ENCODE data around the gene LAMC3. TPM values are rescaled to one million over a fixed set of nuclear protein-coding genes. Genes with fewer than 3 reads are reported as not detected.

LAMC3 gene
- total RNA-seq, 1 experiment from 2014 or later = 4.6 TPM

- H3K9ac ChIP-seq (ENCODE audit: low read length) = no peak overlapping the region
- no peaks in the 10 kb centered on the region for H3K79me2 ChIP-seq (ENCODE audit: low read length)
- H2AFZ ChIP-seq (ENCODE audit: low read length) = no peak overlapping the region
- no peaks in the 10 kb centered on the region for H3K9me2 ChIP-seq (replicated peaks; ENCODE audit: low read length)
- no peak overlapping the region for H3K4me3 ChIP-seq (ENCODE audit: low read length)
- no peaks in the 10 kb centered on the region for H3K27me3 ChIP-seq (ENCODE audit: low read length)
- intact Hi-C loops (cut with micrococcal nuclease) = no loop called here
- ChIA-PET POLR2A (ENCODE audit: unreplicated experiment) (no interaction called here), CTCF (no interaction called here)
- no TSS peak for BruUV-seq (replicated peaks)
- H3K4me2 ChIP-seq (ENCODE audit: low read length) = no peak overlapping the region
- H3K4me1 ChIP-seq (ENCODE audit: insufficient read depth, low read length) = no peaks in the 10 kb centered on the region
- TF ChIP-seq CTCF (conservative IDR thresholded peaks at IDR 0.05; ENCODE audit: low read depth, low read length) (no peak), EZH2 (IDR thresholded peaks at IDR 0.05; ENCODE audit: low read length, unreplicated experiment) (no peak), EZH2phosphoT487 (IDR thresholded peaks at IDR 0.05; ENCODE audit: borderline replicate concordance, low read length) (no peak)
- no peak for ATAC-seq
- H3K9me3 ChIP-seq (ENCODE audit: low read length) = no peaks in the 10 kb centered on the region
- H3K27ac ChIP-seq (ENCODE audit: low read length) = no peak overlapping the region
- DNase-seq = no peak
- no peaks in the 10 kb centered on the region for H3K36me3 ChIP-seq (ENCODE audit: low read depth, low read length)
- no peaks in the 10 kb centered on the region for H4K20me1 ChIP-seq (ENCODE audit: low read length)
- no peaks in the 10 kb centered on the region for H3F3A ChIP-seq (ENCODE audit: low read length, unreplicated experiment)
These were observed 17.2 kb downstream of the LAMC3 start for GRCh38 chr9:131025953-131026858.

- intact Hi-C loops (cut with micrococcal nuclease) = no loop called here
- ATAC-seq = no peak
- H3K4me3 ChIP-seq (ENCODE audit: low read length) = no peak overlapping the region
- H3K27ac ChIP-seq (ENCODE audit: low read length) = no peak overlapping the region
- no peak for DNase-seq
- H3K9me3 ChIP-seq (ENCODE audit: low read length) = no peaks in the 10 kb centered on the region
- no peak overlapping the region for H3K4me2 ChIP-seq (ENCODE audit: low read length)
- no TSS peak for BruUV-seq (replicated peaks)
- no peak overlapping the region for H2AFZ ChIP-seq (ENCODE audit: low read length)
- TF ChIP-seq CTCF (conservative IDR thresholded peaks at IDR 0.05; ENCODE audit: low read depth, low read length) = no peak
- TF ChIP-seq EZH2phosphoT487 (IDR thresholded peaks at IDR 0.05; ENCODE audit: borderline replicate concordance, low read length) = no peak
- TF ChIP-seq EZH2 (IDR thresholded peaks at IDR 0.05; ENCODE audit: low read length, unreplicated experiment) = no peak
- H4K20me1 ChIP-seq (ENCODE audit: low read length) = no peaks in the 10 kb centered on the region
- no peaks in the 10 kb centered on the region for H3K4me1 ChIP-seq (ENCODE audit: insufficient read depth, low read length)
- POLR2A ChIA-PET (ENCODE audit: unreplicated experiment) = no interaction called here
- H3K9ac ChIP-seq (ENCODE audit: low read length) = no peak overlapping the region
- H3K36me3 ChIP-seq (ENCODE audit: low read depth, low read length) = no peaks in the 10 kb centered on the region
- CTCF ChIA-PET = no interaction called here
- H3K79me2 ChIP-seq (ENCODE audit: low read length) = no peaks in the 10 kb centered on the region
- H3F3A ChIP-seq (ENCODE audit: low read length, unreplicated experiment) = no peaks in the 10 kb centered on the region
- H3K9me2 ChIP-seq (replicated peaks; ENCODE audit: low read length) = no peaks in the 10 kb centered on the region
- H3K27me3 ChIP-seq (ENCODE audit: low read length) = no peaks in the 10 kb centered on the region
These were observed 18.3 kb downstream of the LAMC3 start for GRCh38 chr9:131027048-131027871.
